ENCODE measurements around the gene ZFYVE27.

ZFYVE27 gene

DNA sequence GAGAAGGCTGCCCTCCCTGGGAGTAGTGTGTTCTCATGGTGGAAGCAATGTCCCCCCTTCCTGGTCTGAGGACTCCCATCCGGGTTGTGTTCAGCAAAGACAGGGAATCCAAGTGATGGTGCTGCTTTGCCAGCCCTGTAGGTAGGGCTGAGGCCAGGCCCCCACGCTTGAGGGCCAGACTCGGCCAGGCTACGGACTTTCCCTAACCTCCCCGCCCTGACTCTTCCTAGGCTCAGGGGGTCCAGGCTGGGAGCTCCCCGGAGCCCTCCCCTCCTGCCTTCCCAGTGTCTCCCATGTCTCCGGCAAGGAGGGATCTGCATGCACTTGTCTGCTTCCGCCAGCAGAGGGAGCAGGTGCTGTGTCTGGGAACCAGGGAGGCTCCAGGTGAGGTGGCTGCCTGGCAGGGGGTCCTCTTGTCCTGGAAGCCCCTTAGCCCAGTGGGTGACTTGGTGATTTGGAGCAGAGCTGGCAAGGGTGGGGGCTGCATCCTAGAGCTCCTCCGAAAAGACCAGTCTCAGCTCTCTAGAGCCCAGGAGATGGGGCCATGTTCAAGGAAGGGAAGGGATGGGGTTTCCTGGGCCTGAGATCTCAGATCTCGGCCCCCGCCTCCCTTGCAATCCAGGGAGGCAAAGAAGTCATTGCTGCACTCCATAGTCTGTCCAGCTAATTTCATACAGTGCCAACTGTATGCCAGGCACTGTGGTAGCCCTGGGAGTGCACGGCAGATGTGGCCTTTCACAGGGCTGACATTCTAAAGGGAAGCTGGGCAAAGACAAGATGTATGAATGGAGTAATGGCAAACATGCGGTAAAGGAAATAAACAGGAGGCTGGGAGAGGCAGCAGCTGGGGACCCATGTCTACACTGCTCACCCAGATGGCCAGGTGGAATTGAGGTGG lies 55.1 kb downstream of the ZFYVE27 start:
- peak; percentile 80 for DNase-seq (ENCODE audit: low spot score)

GRCh38 chr10:97795886-97796285 lies 59.0 kb downstream of the ZFYVE27 start:
- no peak for DNase-seq (ENCODE audit: low spot score)

DNA sequence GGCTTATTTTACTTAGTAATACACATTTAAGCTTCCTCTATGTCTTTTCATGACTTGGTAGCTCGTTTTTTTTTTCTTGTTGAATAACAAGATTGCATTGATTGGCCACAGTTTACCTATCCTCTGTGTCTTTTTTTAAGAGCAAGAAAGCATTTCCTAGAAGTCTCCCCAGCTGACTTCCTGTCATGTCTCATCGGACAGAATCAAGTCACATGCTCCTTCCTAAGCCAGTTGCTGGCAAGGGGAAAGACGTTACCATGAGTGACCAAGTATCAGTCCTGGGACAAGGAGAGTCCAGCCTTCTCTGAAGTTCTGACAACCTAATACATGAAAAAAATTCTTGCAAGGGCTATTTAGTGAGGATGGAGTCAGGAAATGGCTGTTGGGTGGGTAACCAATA lies 59.7 kb downstream of the ZFYVE27 start:
- DNase-seq (ENCODE audit: low spot score), result no peak

DNA sequence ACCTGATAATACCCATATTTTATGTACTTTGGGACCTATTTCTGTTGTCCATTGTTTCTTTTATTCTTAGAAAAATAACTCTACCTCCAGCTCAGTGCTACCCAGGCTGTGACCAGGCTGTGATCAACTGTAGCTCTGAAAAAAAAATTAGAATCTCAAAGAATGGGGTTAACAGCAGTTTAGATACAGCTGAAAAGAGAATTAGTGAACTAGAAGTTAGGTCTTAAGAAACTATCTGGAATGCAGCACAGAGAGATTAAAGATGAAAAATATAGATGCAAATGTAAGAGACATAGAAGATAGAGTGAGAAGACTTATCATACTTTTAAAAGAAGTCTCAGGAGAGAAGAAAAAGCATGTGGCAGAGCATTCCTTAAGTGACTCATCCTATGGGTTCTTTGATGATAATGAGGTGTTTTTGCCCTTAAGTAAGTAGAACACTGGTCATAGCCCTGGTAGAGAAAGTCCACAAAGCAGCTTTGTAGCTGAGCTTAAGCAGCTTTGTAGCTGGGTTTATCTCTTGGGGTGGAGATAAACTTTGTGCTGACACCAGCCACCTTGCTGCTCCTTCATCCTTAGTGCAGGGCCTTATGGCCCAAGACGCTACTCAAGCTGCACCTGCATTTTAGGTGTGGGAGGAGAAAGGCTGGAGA lies 62.2 kb downstream of the ZFYVE27 start:
- DNase-seq (ENCODE audit: low spot score), result no peak

DNA sequence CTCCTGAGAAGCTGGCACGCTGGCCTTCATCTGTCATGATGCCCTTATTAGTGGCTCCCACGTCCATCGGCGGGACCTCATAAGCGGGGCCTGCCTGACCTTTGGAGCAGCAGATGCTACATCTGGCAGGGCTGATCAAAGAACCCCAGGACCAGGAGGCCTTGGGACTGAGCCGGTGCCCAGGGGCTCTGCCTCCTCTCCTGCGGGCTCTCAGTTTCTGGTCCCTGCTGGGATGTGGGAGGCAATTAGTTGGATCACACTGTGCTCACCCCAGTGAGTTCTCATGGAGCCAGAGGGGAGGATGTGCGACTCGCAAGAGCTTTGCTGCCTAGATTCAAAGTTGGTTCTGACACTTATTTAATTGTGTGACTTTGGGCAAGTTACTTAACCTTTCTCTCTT lies 63.5 kb downstream of the ZFYVE27 start:
- DNase-seq (ENCODE audit: low spot score), result no peak

DNA sequence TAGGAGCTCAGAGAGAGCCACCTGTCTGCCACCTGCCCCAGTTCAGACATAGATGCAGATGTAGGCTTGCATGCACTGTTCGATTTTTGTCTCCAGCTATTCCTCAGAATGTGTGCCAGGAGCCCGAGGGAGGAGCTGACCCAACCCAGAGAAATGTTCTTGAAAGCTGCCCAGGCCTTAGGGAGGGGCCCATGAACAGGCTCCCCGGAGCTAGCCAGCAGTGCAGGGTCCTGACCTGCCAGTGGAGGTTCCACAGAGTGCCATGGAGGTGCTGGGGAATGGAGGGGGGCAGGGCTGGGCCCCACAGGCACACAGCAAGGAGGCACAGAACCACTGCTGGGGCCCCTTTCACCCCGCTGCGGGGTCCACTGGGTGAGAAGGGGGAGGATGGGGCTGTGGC lies 64.5 kb downstream of the ZFYVE27 start:
- no peak for DNase-seq (ENCODE audit: low spot score)

- no peak for DNase-seq (ENCODE audit: low spot score)
Observed at GRCh38 chr10:97805096-97805884, 68.4 kb downstream of the ZFYVE27 start.

DNA sequence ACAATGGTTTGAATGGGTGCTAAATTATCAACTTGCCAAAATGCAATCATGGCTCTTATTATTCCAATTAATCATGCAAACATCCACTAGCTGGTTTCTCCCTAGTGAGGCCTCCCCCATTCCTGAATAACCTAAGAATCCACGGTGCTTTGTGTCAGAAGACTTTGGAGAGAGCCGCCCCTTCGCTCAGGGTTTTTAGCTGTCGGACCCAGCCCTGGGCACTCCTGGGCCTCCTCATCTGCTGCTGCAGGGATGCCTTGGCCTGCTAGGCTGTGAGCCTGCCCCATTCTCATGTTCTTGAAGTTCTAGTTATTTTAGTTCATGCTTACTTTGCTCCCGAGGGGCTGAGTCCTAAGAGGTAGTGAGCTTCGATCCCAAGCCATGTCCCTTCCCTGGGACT lies 69.0 kb downstream of the ZFYVE27 start:
- no peak for DNase-seq (ENCODE audit: low spot score)

DNA sequence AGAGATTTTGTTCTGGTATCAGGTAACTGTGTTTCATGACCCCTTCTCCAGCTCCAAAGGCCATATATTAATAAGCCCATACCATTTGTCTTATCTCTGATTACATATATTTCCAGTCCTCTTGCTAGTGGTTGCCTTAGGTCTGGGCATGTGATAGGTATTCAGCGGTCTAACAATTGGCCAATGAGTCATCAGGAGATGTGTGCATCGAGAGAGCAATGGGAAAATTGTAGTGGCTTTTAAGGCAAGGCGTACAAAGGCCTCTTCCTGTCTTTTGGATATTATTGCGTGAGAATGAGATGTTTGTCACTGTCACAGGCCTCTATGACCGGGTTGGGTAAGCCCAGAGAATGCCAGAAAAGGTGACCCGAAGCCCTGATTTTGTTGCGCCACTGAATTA lies 73.5 kb downstream of the ZFYVE27 start:
- no peak for DNase-seq (ENCODE audit: low spot score)
